Measurements from ENCODE around the gene SBK3.

DNA sequence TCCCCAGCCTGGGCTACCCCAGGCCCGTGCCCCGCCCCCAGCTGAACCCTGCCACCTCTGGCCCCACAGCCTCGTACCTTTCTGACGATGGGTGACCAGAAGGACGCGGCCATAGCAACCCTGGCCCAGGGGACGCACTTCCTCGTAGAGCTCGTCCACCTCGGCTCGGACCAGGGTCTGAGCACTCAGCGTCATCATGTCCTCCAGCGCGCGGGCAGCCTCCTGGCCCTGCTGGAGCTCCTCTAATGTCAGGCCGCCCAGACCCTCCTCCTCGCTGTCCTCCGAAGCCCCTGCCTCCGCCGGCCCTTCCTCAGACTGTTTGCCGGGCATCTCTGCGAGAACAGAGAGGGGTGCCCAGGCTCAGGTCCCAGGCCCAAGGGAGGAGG, 9.4 kb downstream of the SBK3 start:
- TF ChIP-seq EZH2 (IDR thresholded peaks at IDR 0.05) (no peak), POLR2AphosphoS5 (IDR thresholded peaks at IDR 0.05; ENCODE audit: borderline replicate concordance, low read depth, low read length) (no peak), FOXP2 (optimal IDR thresholded peaks at IDR 0.05; ENCODE audit: control extremely low read depth, extremely low read length, insufficient read depth) (no peak)

All from SK-N-MC (cell line).